HG03460 (cell line): ENCODE results near the gene PIK3R1.
A peak's percentile ranks its signal among the peaks of the same experiment; 100 is the strongest.

Source experiments
- ATAC-seq: cut with Tn5 transposase; IDR thresholded peaks from one replicate; pipeline ENCODE4 v1.9.1; 2021; ENCODE audit not compliant: unreplicated experiment

PIK3R1 gene

GRCh38 chr5:68268101-68268851, 52.7 kb downstream of the PIK3R1 start:
- ATAC-seq, result no peak

- no peak for ATAC-seq
Observed at GRCh38 chr5:68268852-68269130, 53.2 kb downstream of the PIK3R1 start.

GRCh38 chr5:68269820-68270219, 54.3 kb downstream of the PIK3R1 start:
- no peak for ATAC-seq

GRCh38 chr5:68270399-68270975, 54.9 kb downstream of the PIK3R1 start:
- ATAC-seq, result no peak

- ATAC-seq, result no peak
Observed at GRCh38 chr5:68271124-68271523, 55.6 kb downstream of the PIK3R1 start.

GRCh38 chr5:68272289-68272688, 56.7 kb downstream of the PIK3R1 start:
- no peak for ATAC-seq

- ATAC-seq, result peak; percentile 56
Observed at GRCh38 chr5:68273717-68274409, 58.3 kb downstream of the PIK3R1 start.

- peak; percentile 48 for ATAC-seq
Observed at GRCh38 chr5:68274847-68275651, 59.5 kb downstream of the PIK3R1 start.

GRCh38 chr5:68276740-68277139, 61.2 kb downstream of the PIK3R1 start:
- no peak for ATAC-seq

- ATAC-seq, result no peak
Observed at GRCh38 chr5:68277431-68277830, 61.9 kb downstream of the PIK3R1 start.

- ATAC-seq, result no peak
Observed at GRCh38 chr5:68279984-68280383, 64.4 kb downstream of the PIK3R1 start.

- no peak for ATAC-seq
Observed at GRCh38 chr5:68282001-68282400, 66.4 kb downstream of the PIK3R1 start.

GRCh38 chr5:68283766-68284165, 68.2 kb downstream of the PIK3R1 start:
- no peak for ATAC-seq

- ATAC-seq, result peak; percentile 29
Observed at GRCh38 chr5:68285075-68285840, 69.7 kb downstream of the PIK3R1 start.

- ATAC-seq, result no peak
Observed at GRCh38 chr5:68285851-68286611, 70.5 kb downstream of the PIK3R1 start.

- ATAC-seq, result no peak
Observed at GRCh38 chr5:68286612-68286912, 71.0 kb downstream of the PIK3R1 start.

GRCh38 chr5:68287631-68287975, 72.0 kb downstream of the PIK3R1 start:
- no peak for ATAC-seq

- ATAC-seq, result peak; percentile 76
Observed at GRCh38 chr5:68287976-68288706, 72.6 kb downstream of the PIK3R1 start.

GRCh38 chr5:68288707-68289134, 73.2 kb downstream of the PIK3R1 start:
- peak; percentile 8 for ATAC-seq

GRCh38 chr5:68289498-68289897, 73.9 kb downstream of the PIK3R1 start:
- ATAC-seq, result no peak
